GM18517 (cell line): ENCODE results near the gene WDR4.
"Not testable (repeated sequence)": the region's sequence is repeated elsewhere in the genome, so short reads cannot be mapped to it uniquely, and the experiment has no call there.

Experiments used
- ATAC-seq: cut with Tn5 transposase; IDR thresholded peaks from one replicate; pipeline ENCODE4 v1.9.1; 2021; ENCODE audit warnings: mild to moderate bottlenecking, moderate library complexity; ENCODE audit not compliant: unreplicated experiment

WDR4 gene

DNA sequence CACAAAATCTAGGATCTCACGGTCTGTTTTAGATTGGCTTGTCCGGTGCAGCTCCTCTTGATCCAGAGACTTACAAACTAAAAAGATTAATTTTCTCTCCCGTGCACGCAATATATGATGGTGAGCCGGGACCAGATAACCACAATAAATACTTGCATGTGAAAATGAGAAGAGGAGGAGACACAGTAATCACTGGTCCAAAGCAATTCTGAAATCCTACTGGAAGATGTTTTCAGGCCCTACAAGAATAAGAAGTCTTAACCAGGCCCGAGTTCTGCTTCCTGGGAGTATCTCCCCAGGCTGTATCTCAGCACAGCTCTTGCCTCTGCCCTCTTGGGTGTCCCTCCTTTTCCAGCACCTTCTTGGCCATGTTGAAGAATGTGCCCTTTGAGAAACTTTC lies 1.0 kb upstream of the WDR4 start:
- ATAC-seq: no peak

GRCh38 chr21:42878678-42878992 lies 704 bp downstream of the WDR4 start:
- no peak for ATAC-seq

GRCh38 chr21:42875811-42876210 lies 3.5 kb downstream of the WDR4 start:
- ATAC-seq: not testable (repeated sequence)

GRCh38 chr21:42873096-42873495 lies 6.2 kb downstream of the WDR4 start:
- ATAC-seq: no peak

GRCh38 chr21:42868196-42868595 lies 11.1 kb downstream of the WDR4 start:
- ATAC-seq: no peak

GRCh38 chr21:42865776-42866160 lies 13.6 kb downstream of the WDR4 start:
- ATAC-seq: no peak

DNA sequence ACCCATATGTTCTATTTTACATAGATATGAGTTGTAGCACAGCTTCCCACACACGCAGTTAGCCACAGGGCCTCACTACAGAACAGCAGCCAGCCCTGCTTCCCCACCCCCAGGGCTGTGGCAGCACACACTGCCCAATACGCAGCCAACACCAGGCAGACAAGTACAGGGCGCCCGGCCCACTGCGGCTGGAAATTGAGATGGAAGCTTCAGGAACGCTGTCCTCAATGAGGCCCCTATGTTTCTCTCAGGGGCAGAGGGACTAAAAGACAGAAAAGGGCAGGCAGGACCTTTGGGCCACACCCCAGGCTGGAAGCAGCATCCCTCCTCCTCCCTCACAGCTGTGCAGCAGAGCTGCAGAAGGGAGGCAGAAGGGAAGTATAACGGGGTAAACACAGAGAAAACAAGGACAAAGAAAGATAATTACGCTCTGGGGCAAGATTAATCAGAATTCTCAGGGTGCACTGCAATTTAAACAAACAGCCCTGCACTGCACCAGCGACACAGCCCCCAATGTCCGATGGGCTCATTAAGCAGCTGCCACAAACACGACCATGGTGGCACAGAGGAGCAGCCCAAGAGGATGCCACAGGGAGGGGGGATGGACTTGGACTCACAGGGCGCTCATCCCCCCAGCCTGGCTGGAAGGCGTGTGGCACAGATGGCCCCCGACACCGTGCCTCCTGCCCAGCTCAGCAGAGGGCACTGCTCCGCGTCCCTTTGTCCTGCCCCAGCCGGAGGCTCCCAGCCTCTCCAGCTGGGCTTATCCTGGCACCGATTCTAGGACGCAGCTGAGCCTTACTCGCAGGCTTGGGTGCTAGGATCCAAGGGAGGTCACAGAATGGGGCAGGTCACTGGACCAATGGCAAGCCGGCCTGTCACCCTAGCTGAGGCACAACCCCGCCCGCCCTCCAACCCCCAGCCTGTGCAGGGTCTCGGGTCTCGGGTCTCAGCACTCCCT lies 14.2 kb downstream of the WDR4 start:
- no peak for ATAC-seq

DNA sequence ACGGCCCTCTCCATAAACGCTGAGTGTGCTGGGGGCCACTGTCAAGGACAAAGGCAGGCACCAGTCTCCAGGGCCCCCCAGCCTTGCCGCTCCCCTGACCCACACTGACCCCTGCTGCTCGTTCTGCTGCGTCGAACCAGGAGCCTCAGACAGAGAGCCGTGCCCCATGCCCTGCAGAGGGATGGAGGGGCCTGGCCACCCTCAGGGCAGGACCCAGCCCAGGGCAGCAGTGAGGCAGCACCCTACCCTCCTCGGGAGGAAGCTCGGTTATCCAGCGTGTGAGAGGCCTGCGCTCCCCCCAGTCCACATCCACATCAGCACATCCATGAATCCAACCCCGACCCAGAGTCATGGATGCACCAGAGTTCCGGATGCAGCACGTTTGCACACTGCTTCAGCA lies 15.1 kb downstream of the WDR4 start:
- ATAC-seq: no peak

DNA sequence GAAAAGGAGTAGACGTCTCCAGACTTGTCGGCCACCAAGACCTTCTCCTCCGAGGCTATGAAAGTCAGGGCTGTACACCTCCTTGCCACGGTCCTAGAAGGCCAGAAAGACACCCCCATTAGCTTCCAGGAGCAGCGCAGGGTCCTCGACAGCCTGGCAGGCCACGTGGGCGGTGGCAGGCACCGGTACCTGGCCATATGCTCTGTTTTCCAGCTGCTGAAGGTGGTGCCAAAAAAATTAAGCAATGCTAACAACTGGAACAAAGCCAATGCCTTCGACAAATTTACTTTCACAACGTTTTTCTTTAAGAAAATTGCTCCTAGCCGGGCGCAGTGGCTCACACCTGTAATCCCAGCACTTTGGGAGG lies 15.9 kb downstream of the WDR4 start:
- ATAC-seq: no peak

- no peak for ATAC-seq
Observed at GRCh38 chr21:42862774-42863503, 16.4 kb downstream of the WDR4 start.

DNA sequence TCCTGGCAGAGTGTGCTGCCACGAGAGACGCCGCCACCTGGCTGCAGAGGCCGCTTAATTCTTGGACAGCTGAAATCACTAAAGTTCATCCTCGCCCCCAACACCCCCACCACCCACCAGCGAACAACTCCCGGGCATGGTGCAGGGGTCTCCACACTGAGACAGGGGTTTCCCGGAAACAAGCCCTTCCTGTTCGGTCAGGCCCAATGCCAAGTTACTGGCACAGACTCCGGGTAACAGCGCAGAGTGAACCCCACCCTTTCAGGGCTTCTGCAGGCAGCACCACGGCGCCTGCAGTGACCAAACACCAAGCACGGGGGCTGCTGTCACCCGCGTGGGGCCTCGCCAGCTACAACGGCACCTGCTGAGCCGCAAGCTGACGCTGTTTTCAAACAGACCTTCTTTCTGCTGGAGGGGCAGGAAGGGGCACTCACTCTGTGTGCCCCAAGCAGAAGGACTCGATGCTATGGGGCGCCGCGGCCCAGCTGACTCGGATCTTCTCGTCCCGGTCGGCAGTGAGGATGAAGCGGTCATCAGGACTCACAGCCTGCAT lies 17.4 kb downstream of the WDR4 start:
- ATAC-seq: no peak

GRCh38 chr21:42861311-42861847 lies 18.0 kb downstream of the WDR4 start:
- ATAC-seq: no peak

- ATAC-seq: no peak
Observed at GRCh38 chr21:42860345-42860744, 19.0 kb downstream of the WDR4 start.

GRCh38 chr21:42859891-42860230 lies 19.5 kb downstream of the WDR4 start:
- no peak for ATAC-seq

GRCh38 chr21:42858957-42859890 lies 20.1 kb downstream of the WDR4 start:
- no peak for ATAC-seq

DNA sequence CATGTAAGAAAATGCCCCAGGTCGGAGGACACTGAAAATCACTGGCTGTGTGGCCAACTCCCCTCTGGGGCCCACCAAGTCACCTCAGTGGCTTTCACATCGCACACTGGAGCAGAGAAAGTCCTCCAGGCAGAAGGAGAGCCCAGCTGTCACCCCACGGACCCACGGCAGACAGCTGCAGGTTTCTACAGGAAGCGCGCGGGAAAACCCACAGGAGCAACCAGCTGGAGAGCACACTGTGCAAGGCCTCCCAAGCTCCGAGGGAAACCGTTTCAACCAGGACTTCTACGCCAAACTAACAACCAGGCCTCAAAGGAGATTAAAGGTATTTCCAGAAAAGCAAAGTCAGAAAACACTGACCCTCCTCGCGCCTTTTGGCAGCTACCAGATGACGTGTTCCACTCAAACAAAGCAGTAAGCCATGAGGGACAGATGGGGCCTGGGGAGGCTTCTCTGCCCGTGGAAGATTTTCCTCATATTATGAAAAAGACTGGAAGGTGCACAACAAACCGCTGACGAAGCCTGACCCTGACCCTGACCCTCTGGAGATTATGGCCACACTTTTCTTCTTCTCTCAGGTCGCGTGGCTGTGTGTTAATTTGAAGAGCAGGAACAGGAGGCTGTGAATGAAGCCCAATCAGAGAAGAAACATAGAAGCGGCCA lies 21.0 kb downstream of the WDR4 start:
- ATAC-seq: no peak

GRCh38 chr21:42857216-42857615 lies 22.1 kb downstream of the WDR4 start:
- no peak for ATAC-seq

DNA sequence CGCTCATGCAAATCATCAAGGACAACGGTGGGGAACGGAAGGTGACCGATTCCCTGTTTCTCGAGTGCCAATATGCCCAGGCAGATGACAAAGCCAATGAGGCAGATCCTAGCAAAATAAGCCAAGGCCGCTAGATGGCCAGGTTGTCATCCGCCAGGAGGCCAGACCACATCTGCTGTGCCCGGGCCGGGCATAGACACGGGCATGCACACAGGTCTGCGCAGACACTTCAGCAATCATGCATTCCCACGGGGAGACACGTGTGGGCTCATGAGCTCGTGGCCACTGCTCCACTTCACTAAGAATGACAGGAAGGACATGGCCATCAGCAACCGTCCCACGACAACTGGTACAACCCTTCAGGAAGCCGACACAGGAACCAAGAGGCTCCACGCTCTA lies 23.4 kb downstream of the WDR4 start:
- no peak for ATAC-seq

GRCh38 chr21:42855171-42855936 lies 24.0 kb downstream of the WDR4 start:
- no peak for ATAC-seq
